Measurements from ENCODE around the gene CHRDL2. TPM values are rescaled to one million over a fixed set of nuclear protein-coding genes. Genes with fewer than 3 reads are reported as not detected.

Gene CHRDL2
- total RNA-seq, 1 experiment from 2014 or later: not detected

- Histone ChIP-seq H3K27me3 (ENCODE audit: insufficient read depth, low read length) (no peaks in the 10 kb centered on the region), H4K20me1 (ENCODE audit: insufficient read depth) (no peaks in the 10 kb centered on the region), H3K4me1 (ENCODE audit: control insufficient read depth in 1 of 2, insufficient read depth in 2 of 2, low read length in 2 of 2) (no peaks in the 10 kb centered on the region), H3K9me3 (ENCODE audit: control insufficient read depth in 1 of 2, insufficient read depth in 1 of 2, low read depth in 1 of 2, low read length in 2 of 2) (no peaks in the 10 kb centered on the region), H3K36me3 (ENCODE audit: control insufficient read depth in 1 of 2, insufficient read depth in 2 of 2, low read length in 2 of 2) (no peaks in the 10 kb centered on the region), H3K9ac (ENCODE audit: low read length) (no peak overlapping the region), H3K9me2 (ENCODE audit: insufficient read depth) (no peaks in the 10 kb centered on the region), H2AFZ (ENCODE audit: low read depth, low read length, poor library complexity, severe bottlenecking) (no peak overlapping the region), H3K4me2 (ENCODE audit: low read length) (no peak overlapping the region), H3K4me3 (replicated peaks in 1 of 2; ENCODE audit: low read depth in 1 of 2, low read length in 2 of 2) (no peak overlapping the region), H3K27ac (ENCODE audit: low read depth, low read length) (no peak overlapping the region), H3K79me2 (ENCODE audit: insufficient read depth, low read length) (no peaks in the 10 kb centered on the region)
- BruUV-seq (replicated peaks): no TSS peak
- ChIA-PET RAD21 (ENCODE audit: low non-redundant PET in 1 of 2, low total read pairs in 2 of 2, uncharacterized antibody in 2 of 2, unreplicated experiment in 2 of 2) (no interaction called here), CTCF (no interaction called here), POLR2A (no interaction called here)
- no peak for TF ChIP-seq RAD21 (IDR thresholded peaks at IDR 0.05; ENCODE audit: low read depth)
- intact Hi-C loops (cut with micrococcal nuclease): loop anchor here (5.0 kb wide), 2 partner anchors 34 to 104 kb away; no protein-coding TSS in a partner anchor
- ATAC-seq (no peak), DNase-seq (ENCODE audit: low read depth, low spot score) (no peak)
Measured at GRCh38 chr11:74736031-74736430, 4.8 kb upstream of the CHRDL2 start.

DNA sequence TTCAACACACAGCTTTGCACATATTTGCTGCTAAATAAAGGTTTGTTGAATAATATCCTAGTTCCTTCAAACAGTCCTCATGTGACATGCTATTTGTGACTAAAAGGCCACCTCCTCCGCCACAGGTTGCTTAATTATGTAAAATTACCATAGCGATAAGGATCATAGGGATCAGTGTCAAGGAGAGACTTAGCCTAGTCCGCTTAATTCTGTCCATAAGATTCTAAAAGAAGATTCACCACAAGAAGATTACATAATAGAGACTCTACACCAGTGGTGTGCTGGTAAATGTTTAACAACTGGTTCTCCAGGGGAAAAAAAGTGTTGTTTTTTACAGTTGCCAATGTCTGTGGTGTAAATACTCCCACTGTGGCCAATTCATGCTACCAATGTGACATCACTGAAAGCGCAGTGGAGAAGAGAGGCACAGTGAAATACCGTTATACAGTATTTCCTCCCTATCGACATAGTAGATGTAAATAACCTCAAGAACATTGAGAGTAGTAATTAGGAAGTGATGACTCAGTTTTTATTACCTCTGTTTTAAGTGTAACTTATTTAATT is 4.2 kb upstream of the CHRDL2 start:
- Histone ChIP-seq H3K4me3 (replicated peaks in 1 of 2; ENCODE audit: low read depth in 1 of 2, low read length in 2 of 2) (no peak overlapping the region), H3K9ac (ENCODE audit: low read length) (no peak overlapping the region), H3K4me1 (ENCODE audit: control insufficient read depth in 1 of 2, insufficient read depth in 2 of 2, low read length in 2 of 2) (no peaks in the 10 kb centered on the region), H3K36me3 (ENCODE audit: control insufficient read depth in 1 of 2, insufficient read depth in 2 of 2, low read length in 2 of 2) (no peaks in the 10 kb centered on the region), H3K9me2 (ENCODE audit: insufficient read depth) (no peaks in the 10 kb centered on the region), H2AFZ (ENCODE audit: low read depth, low read length, poor library complexity, severe bottlenecking) (no peak overlapping the region), H3K27ac (ENCODE audit: low read depth, low read length) (no peak overlapping the region), H3K9me3 (ENCODE audit: control insufficient read depth in 1 of 2, insufficient read depth in 1 of 2, low read depth in 1 of 2, low read length in 2 of 2) (no peaks in the 10 kb centered on the region), H3K79me2 (ENCODE audit: insufficient read depth, low read length) (no peaks in the 10 kb centered on the region), H3K27me3 (ENCODE audit: insufficient read depth, low read length) (no peaks in the 10 kb centered on the region), H4K20me1 (ENCODE audit: insufficient read depth) (no peaks in the 10 kb centered on the region), H3K4me2 (ENCODE audit: low read length) (no peak overlapping the region)
- ATAC-seq (no peak), DNase-seq (ENCODE audit: low read depth, low spot score) (no peak)
- ChIA-PET CTCF (interaction anchor here (1.1 kb wide), 1 partner anchor 10 kb away, joined by 4 read pairs; no protein-coding TSS in a partner anchor), POLR2A (no interaction called here), RAD21 (ENCODE audit: low non-redundant PET in 1 of 2, low total read pairs in 2 of 2, uncharacterized antibody in 2 of 2, unreplicated experiment in 2 of 2) (no interaction called here)
- intact Hi-C loops (cut with micrococcal nuclease): loop anchor here (5.0 kb wide), 2 partner anchors 33 to 103 kb away; no protein-coding TSS in a partner anchor
- BruUV-seq (replicated peaks): no TSS peak
- TF ChIP-seq, protein P1, sequence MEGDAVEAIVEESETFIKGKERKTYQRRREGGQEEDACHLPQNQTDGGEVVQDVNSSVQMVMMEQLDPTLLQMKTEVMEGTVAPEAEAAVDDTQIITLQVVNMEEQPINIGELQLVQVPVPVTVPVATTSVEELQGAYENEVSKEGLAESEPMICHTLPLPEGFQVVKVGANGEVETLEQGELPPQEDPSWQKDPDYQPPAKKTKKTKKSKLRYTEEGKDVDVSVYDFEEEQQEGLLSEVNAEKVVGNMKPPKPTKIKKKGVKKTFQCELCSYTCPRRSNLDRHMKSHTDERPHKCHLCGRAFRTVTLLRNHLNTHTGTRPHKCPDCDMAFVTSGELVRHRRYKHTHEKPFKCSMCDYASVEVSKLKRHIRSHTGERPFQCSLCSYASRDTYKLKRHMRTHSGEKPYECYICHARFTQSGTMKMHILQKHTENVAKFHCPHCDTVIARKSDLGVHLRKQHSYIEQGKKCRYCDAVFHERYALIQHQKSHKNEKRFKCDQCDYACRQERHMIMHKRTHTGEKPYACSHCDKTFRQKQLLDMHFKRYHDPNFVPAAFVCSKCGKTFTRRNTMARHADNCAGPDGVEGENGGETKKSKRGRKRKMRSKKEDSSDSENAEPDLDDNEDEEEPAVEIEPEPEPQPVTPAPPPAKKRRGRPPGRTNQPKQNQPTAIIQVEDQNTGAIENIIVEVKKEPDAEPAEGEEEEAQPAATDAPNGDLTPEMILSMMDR (IDR thresholded peaks at IDR 0.05 in 2 of 3, conservative IDR thresholded peaks at IDR 0.05 in 1 of 3; ENCODE audit: borderline replicate concordance in 1 of 3, insufficient read depth in 1 of 3, low read depth in 2 of 3, low read length in 2 of 3): no peak
- TF ChIP-seq SRF (IDR thresholded peaks at IDR 0.05; ENCODE audit: low read depth) (no peak), ZNF274 (IDR thresholded peaks at IDR 0.05; ENCODE audit: low read depth, low read length) (no peak), JUND (IDR thresholded peaks at IDR 0.05) (no peak), POLR2AphosphoS5 (IDR thresholded peaks at IDR 0.05; ENCODE audit: low read depth, low read length) (no peak), SP1 (IDR thresholded peaks at IDR 0.05; ENCODE audit: low read depth) (no peak), EZH2 (IDR thresholded peaks at IDR 0.05) (no peak), ZFX (IDR thresholded peaks at IDR 0.05) (no peak)
- TF ChIP-seq, protein P2, sequence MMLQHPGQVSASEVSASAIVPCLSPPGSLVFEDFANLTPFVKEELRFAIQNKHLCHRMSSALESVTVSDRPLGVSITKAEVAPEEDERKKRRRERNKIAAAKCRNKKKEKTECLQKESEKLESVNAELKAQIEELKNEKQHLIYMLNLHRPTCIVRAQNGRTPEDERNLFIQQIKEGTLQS (IDR thresholded peaks at IDR 0.05): no peak

Measured in HCT116 (cell line).